ENCODE results near the gene ZBTB7A. TPM values are rescaled to one million over a fixed set of nuclear protein-coding genes. Genes with fewer than 3 reads are reported as not detected.

The ZBTB7A gene
- 10 to 100 TPM; 22.4 to 29.7 TPM for polyA plus RNA-seq

GRCh38 chr19:4066682-4067395 is at the start of gene ZBTB7A:
Gene ZBTB7A (minus strand): TSS chr19:4066899. CDS start chr19:4055232, 11,667 bp downstream.
- H3K27ac ChIP-seq (ENCODE audit: low read depth in 2 of 2, low read length in 1 of 2) = peak within 1 kb of the TSS; percentile 96 to 100
- peak within 1 kb of the TSS; percentile 83 to 98 for H3K4me3 ChIP-seq (ENCODE audit: low read depth in 1 of 2, low read length in 2 of 2)
- 1% methylated on average over 54 to 83 of the region's 85 CpGs for WGBS, 2 donors

DNA sequence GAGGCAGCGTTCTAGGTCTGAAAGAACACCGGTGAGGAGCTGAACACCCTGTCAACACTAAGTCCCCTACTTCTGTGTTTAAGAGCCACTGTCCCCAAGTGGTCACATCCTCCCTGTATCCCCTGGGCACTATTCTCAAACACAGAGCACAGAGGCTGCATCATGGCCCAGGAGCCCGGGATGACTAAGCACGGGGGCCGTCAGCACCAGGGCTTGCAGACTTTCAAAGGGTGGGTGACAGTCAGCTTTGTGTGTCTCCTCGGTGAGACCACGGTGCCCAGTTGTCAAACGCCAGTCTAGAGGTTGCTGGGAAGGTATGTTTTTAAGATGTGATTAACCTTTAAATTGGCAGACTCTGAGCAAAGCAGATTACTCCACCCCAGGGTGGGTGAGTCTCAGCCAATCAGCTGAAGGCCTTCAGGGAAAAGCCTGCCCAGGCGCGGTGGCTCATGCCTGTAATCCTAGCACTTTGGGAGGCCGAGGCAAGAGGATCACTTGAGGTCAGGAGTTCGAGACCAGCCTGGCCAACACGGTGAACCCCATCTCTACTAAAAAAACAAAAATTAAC is 49.2 kb upstream of the ZBTB7A start:
- Histone ChIP-seq H3K4me1 (ENCODE audit: control insufficient read depth in 2 of 2, insufficient read depth in 2 of 2, low read length in 1 of 2) (peaks cover 1 to 3% of the 10 kb centered on the region in 2 donors), H3K27ac (ENCODE audit: low read depth in 2 of 2, low read length in 1 of 2) (peak overlapping the region in 1 of 2 donors; percentile 2), H3K36me3 (ENCODE audit: control insufficient read depth in 2 of 2, insufficient read depth in 2 of 2, low read length in 1 of 2) (peaks cover 3 to 47% of the 10 kb centered on the region in 2 donors), H3K9me3 (ENCODE audit: control insufficient read depth in 2 of 2, insufficient read depth in 1 of 2, low read depth in 1 of 2, low read length in 1 of 2) (no peaks in the 10 kb centered on the region), H3K27me3 (ENCODE audit: control insufficient read depth in 1 of 2, insufficient read depth in 2 of 2, low read length in 2 of 2) (no peaks in the 10 kb centered on the region), H3K4me3 (ENCODE audit: low read depth in 1 of 2, low read length in 2 of 2) (no peak overlapping the region)
- WGBS, 2 donors = 78 to 84% methylated on average over 13 of the region's 13 CpGs

More at GRCh38 chr19:4066682-4067395, at the start of gene ZBTB7A:
- Histone ChIP-seq H3K9me3 (ENCODE audit: control insufficient read depth in 2 of 2, insufficient read depth in 1 of 2, low read depth in 1 of 2, low read length in 1 of 2) (no peaks in the 10 kb centered on the region), H3K27me3 (ENCODE audit: control insufficient read depth in 1 of 2, insufficient read depth in 2 of 2, low read length in 2 of 2) (no peaks in the 10 kb centered on the region), H3K4me1 (ENCODE audit: control insufficient read depth in 2 of 2, insufficient read depth in 2 of 2, low read length in 1 of 2) (peaks cover 1 to 19% of the 10 kb centered on the region in 2 donors), H3K36me3 (ENCODE audit: control insufficient read depth in 2 of 2, insufficient read depth in 2 of 2, low read length in 1 of 2) (peaks cover 0 to 12% of the 10 kb centered on the region in 2 donors)

- Histone ChIP-seq H3K27me3 (ENCODE audit: control insufficient read depth in 1 of 2, insufficient read depth in 2 of 2, low read length in 2 of 2) (no peaks in the 10 kb centered on the region), H3K4me3 (ENCODE audit: low read depth in 1 of 2, low read length in 2 of 2) (no peak overlapping the region), H3K4me1 (ENCODE audit: control insufficient read depth in 2 of 2, insufficient read depth in 2 of 2, low read length in 1 of 2) (peaks cover 0 to 2% of the 10 kb centered on the region in 2 donors), H3K36me3 (ENCODE audit: control insufficient read depth in 2 of 2, insufficient read depth in 2 of 2, low read length in 1 of 2) (peaks cover 3 to 53% of the 10 kb centered on the region in 2 donors), H3K27ac (ENCODE audit: low read depth in 2 of 2, low read length in 1 of 2) (peak overlapping the region in 1 of 2 donors; percentile 6), H3K9me3 (ENCODE audit: control insufficient read depth in 2 of 2, insufficient read depth in 1 of 2, low read depth in 1 of 2, low read length in 1 of 2) (no peaks in the 10 kb centered on the region)
- WGBS, 2 donors = 73 to 82% methylated on average over 27 of the region's 27 CpGs
Measured at GRCh38 chr19:4115050-4115817, 48.5 kb upstream of the ZBTB7A start.

- Histone ChIP-seq H3K36me3 (ENCODE audit: control insufficient read depth in 2 of 2, insufficient read depth in 2 of 2, low read length in 1 of 2) (peaks cover 4 to 50% of the 10 kb centered on the region in 2 donors), H3K27ac (ENCODE audit: low read depth in 2 of 2, low read length in 1 of 2) (no peak overlapping the region), H3K27me3 (ENCODE audit: control insufficient read depth in 1 of 2, insufficient read depth in 2 of 2, low read length in 2 of 2) (no peaks in the 10 kb centered on the region), H3K4me3 (ENCODE audit: low read depth in 1 of 2, low read length in 2 of 2) (no peak overlapping the region), H3K4me1 (ENCODE audit: control insufficient read depth in 2 of 2, insufficient read depth in 2 of 2, low read length in 1 of 2) (peaks cover 0 to 2% of the 10 kb centered on the region in 2 donors), H3K9me3 (ENCODE audit: control insufficient read depth in 2 of 2, insufficient read depth in 1 of 2, low read depth in 1 of 2, low read length in 1 of 2) (no peaks in the 10 kb centered on the region)
- 92 to 93% methylated on average over 19 of the region's 19 CpGs for WGBS, 2 donors
Measured at GRCh38 chr19:4114181-4114580, 47.5 kb upstream of the ZBTB7A start.

- Histone ChIP-seq H3K27me3 (ENCODE audit: control insufficient read depth in 1 of 2, insufficient read depth in 2 of 2, low read length in 2 of 2) (no peaks in the 10 kb centered on the region), H3K4me3 (ENCODE audit: low read depth in 1 of 2, low read length in 2 of 2) (no peak overlapping the region), H3K9me3 (ENCODE audit: control insufficient read depth in 2 of 2, insufficient read depth in 1 of 2, low read depth in 1 of 2, low read length in 1 of 2) (no peaks in the 10 kb centered on the region), H3K27ac (ENCODE audit: low read depth in 2 of 2, low read length in 1 of 2) (no peak overlapping the region), H3K4me1 (ENCODE audit: control insufficient read depth in 2 of 2, insufficient read depth in 2 of 2, low read length in 1 of 2) (peaks cover 0 to 2% of the 10 kb centered on the region in 2 donors), H3K36me3 (ENCODE audit: control insufficient read depth in 2 of 2, insufficient read depth in 2 of 2, low read length in 1 of 2) (peaks cover 10 to 57% of the 10 kb centered on the region in 2 donors)
- 84 to 86% methylated on average over 22 of the region's 22 CpGs for WGBS, 2 donors
Measured at GRCh38 chr19:4113398-4114088, 46.8 kb upstream of the ZBTB7A start.

DNA sequence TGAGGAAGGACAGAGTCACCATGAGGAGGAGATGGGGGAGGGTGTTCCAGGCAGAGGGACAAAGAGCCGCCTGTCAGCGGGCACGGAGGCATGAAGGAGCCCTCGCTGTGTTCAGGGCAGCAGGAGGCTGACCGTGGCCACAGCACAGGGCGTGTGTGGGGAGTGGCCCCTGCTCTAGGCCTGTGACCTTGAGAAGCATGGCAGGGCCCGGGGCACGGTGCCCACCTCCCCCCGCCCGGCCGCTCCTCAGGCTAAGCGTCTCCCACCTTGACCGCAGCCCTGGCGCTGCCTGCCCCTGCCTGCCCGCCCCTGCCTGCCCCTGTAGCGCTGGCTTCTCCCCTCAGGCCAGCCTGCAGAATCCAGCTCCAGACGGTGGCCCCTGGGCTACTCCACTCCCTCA is 45.7 kb upstream of the ZBTB7A start:
- Histone ChIP-seq H3K4me1 (ENCODE audit: control insufficient read depth in 2 of 2, insufficient read depth in 2 of 2, low read length in 1 of 2) (peaks cover 0 to 2% of the 10 kb centered on the region in 2 donors), H3K27me3 (ENCODE audit: control insufficient read depth in 1 of 2, insufficient read depth in 2 of 2, low read length in 2 of 2) (no peaks in the 10 kb centered on the region), H3K4me3 (ENCODE audit: low read depth in 1 of 2, low read length in 2 of 2) (no peak overlapping the region), H3K9me3 (ENCODE audit: control insufficient read depth in 2 of 2, insufficient read depth in 1 of 2, low read depth in 1 of 2, low read length in 1 of 2) (no peaks in the 10 kb centered on the region), H3K36me3 (ENCODE audit: control insufficient read depth in 2 of 2, insufficient read depth in 2 of 2, low read length in 1 of 2) (peaks cover 14 to 63% of the 10 kb centered on the region in 2 donors), H3K27ac (ENCODE audit: low read depth in 2 of 2, low read length in 1 of 2) (no peak overlapping the region)
- WGBS, 2 donors = 90 to 96% methylated on average over 14 to 17 of the region's 17 CpGs

DNA sequence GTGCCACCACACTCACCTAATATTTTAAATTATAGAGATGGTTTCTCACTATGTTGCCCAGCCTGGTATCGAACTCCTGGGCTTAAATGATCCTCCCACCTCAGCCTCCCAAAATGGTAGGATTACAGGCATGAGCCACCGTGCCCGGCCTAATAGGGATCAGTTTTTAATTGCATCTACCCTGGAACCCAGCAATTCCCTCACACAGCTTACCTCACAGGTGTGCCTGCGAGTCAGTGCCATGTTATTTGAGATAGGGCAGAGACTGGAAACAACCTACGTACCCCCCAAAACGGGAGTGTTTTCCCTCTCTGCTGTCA is 42.9 kb upstream of the ZBTB7A start:
- Histone ChIP-seq H3K9me3 (ENCODE audit: control insufficient read depth in 2 of 2, insufficient read depth in 1 of 2, low read depth in 1 of 2, low read length in 1 of 2) (no peaks in the 10 kb centered on the region), H3K36me3 (ENCODE audit: control insufficient read depth in 2 of 2, insufficient read depth in 2 of 2, low read length in 1 of 2) (peaks cover 11 to 60% of the 10 kb centered on the region in 2 donors), H3K4me1 (ENCODE audit: control insufficient read depth in 2 of 2, insufficient read depth in 2 of 2, low read length in 1 of 2) (peaks cover 0 to 3% of the 10 kb centered on the region in 2 donors)

GRCh38 chr19:4108767-4109625 is 42.3 kb upstream of the ZBTB7A start:
- Histone ChIP-seq H3K36me3 (ENCODE audit: control insufficient read depth in 2 of 2, insufficient read depth in 2 of 2, low read length in 1 of 2) (peaks cover 11 to 57% of the 10 kb centered on the region in 2 donors), H3K27ac (ENCODE audit: low read depth in 2 of 2, low read length in 1 of 2) (peak overlapping the region; percentile 33 to 34)
- WGBS, 2 donors = 82 to 84% methylated on average over 35 of the region's 35 CpGs

More for the DNA sequence above, 42.9 kb upstream of the ZBTB7A start:
- H3K4me3 ChIP-seq (ENCODE audit: low read depth in 1 of 2, low read length in 2 of 2) = no peak overlapping the region
- H3K27me3 ChIP-seq (ENCODE audit: control insufficient read depth in 1 of 2, insufficient read depth in 2 of 2, low read length in 2 of 2) = no peaks in the 10 kb centered on the region
- WGBS, 2 donors = 93% methylated on average over 6 of the region's 6 CpGs
- no peak overlapping the region for H3K27ac ChIP-seq (ENCODE audit: low read depth in 2 of 2, low read length in 1 of 2)

More at GRCh38 chr19:4108767-4109625, 42.3 kb upstream of the ZBTB7A start:
- Histone ChIP-seq H3K27me3 (ENCODE audit: control insufficient read depth in 1 of 2, insufficient read depth in 2 of 2, low read length in 2 of 2) (no peaks in the 10 kb centered on the region), H3K9me3 (ENCODE audit: control insufficient read depth in 2 of 2, insufficient read depth in 1 of 2, low read depth in 1 of 2, low read length in 1 of 2) (no peaks in the 10 kb centered on the region), H3K4me3 (ENCODE audit: low read depth in 1 of 2, low read length in 2 of 2) (no peak overlapping the region), H3K4me1 (ENCODE audit: control insufficient read depth in 2 of 2, insufficient read depth in 2 of 2, low read length in 1 of 2) (peaks cover 0 to 3% of the 10 kb centered on the region in 2 donors)

Measured in esophagus (tissue), 2 donors.